ENCODE data around the gene LIMCH1. TPM values are rescaled to one million over a fixed set of nuclear protein-coding genes. Genes with fewer than 3 reads are reported as not detected.

The LIMCH1 gene
- total and polyA plus RNA-seq, 7 donors = 14.2 to 279 (median 169) TPM

- DNase-seq (no peak), ATAC-seq (no peak)
- WGBS, 3 donors = 6% methylated on average over 21 of the region's 21 CpGs
- H3K36me3 ChIP-seq (ENCODE audit: insufficient read depth in 1 of 2, low read depth in 1 of 2) = no peaks in the 10 kb centered on the region
- no peak overlapping the region for H3K27ac ChIP-seq
- no peak for TF ChIP-seq CTCF (IDR thresholded peaks at IDR 0.05)
- intact Hi-C loops (cut with DNase I) = no loop called here
- H3K4me3 ChIP-seq = no peak overlapping the region
- H3K4me1 ChIP-seq = no peaks in the 10 kb centered on the region
- peaks cover 14 to 95% (median 52%) of the 10 kb centered on the region in 3 donors for H3K27me3 ChIP-seq (ENCODE audit: insufficient read depth in 3 of 3, low read length in 2 of 3)
- no peaks in the 10 kb centered on the region for H3K9me3 ChIP-seq
Observed at GRCh38 chr4:41748074-41748570, 210.2 kb downstream of the LIMCH1 start.

GRCh38 chr4:41748571-41749475 is 210.9 kb downstream of the LIMCH1 start, which contains the start of gene PHOX2B:
PHOX2B (minus strand) TSS chr4:41748725; CDS start chr4:41748610, 115 bp downstream.
- intact Hi-C loops (cut with DNase I) = no loop called here
- no peaks in the 10 kb centered on the region for H3K4me1 ChIP-seq
- H3K36me3 ChIP-seq (ENCODE audit: insufficient read depth in 1 of 2, low read depth in 1 of 2) = no peaks in the 10 kb centered on the region
- peaks cover 10 to 95% (median 50%) of the 10 kb centered on the region in 3 donors for H3K27me3 ChIP-seq (ENCODE audit: insufficient read depth in 3 of 3, low read length in 2 of 3)
- 5 to 8% (median 6%) methylated on average over 15 of the region's 15 CpGs for WGBS, 3 donors
- H3K27ac ChIP-seq = no peak within 1 kb of the TSS
- no peak for TF ChIP-seq CTCF (IDR thresholded peaks at IDR 0.05)
- H3K9me3 ChIP-seq = no peaks in the 10 kb centered on the region
- DNase-seq = no peak
- H3K4me3 ChIP-seq = no peak within 1 kb of the TSS
- no peak for ATAC-seq

GRCh38 chr4:41749631-41750039 is 211.7 kb downstream of the LIMCH1 start:
- H3K27ac ChIP-seq = no peak overlapping the region
- TF ChIP-seq CTCF (IDR thresholded peaks at IDR 0.05) = no peak
- ATAC-seq (no peak), DNase-seq (no peak)
- 7 to 9% (median 8%) methylated on average over 12 of the region's 12 CpGs for WGBS, 3 donors
- no peaks in the 10 kb centered on the region for H3K4me1 ChIP-seq
- no peaks in the 10 kb centered on the region for H3K9me3 ChIP-seq
- intact Hi-C loops (cut with DNase I) = no loop called here
- H3K4me3 ChIP-seq = no peak overlapping the region
- peaks cover 12 to 95% (median 49%) of the 10 kb centered on the region in 3 donors for H3K27me3 ChIP-seq (ENCODE audit: insufficient read depth in 3 of 3, low read length in 2 of 3)
- H3K36me3 ChIP-seq (ENCODE audit: insufficient read depth in 1 of 2, low read depth in 1 of 2) = no peaks in the 10 kb centered on the region

Other genes starting within 250 kb of the LIMCH1 start
- not detected for gene PHOX2B, start 210.6 kb downstream of the LIMCH1 start, total RNA-seq
- gene PHOX2B, start 210.6 kb downstream of the LIMCH1 start, polyA plus RNA-seq = under 1 TPM in 1 of 3 donors, not detected in 2; 0.01 TPM

Data from psoas muscle (tissue), 8 donors.